Measurements from ENCODE around the gene EFHC2. TPM values are rescaled to one million over a fixed set of nuclear protein-coding genes. Genes with fewer than 3 reads are reported as not detected.

EFHC2 gene
- total RNA-seq, 1 donor from 2014 or later, result 11.7 TPM

GRCh38 chrX:44113337-44113736, 230.1 kb downstream of the EFHC2 start:
- Histone ChIP-seq H3K4me3 (no peak overlapping the region), H3K27ac (replicated peaks) (no peak overlapping the region), H3K4me1 (no peaks in the 10 kb centered on the region), H3K36me3 (no peaks in the 10 kb centered on the region), H3K27me3 (ENCODE audit: low read depth) (no peaks in the 10 kb centered on the region), H3K9me3 (replicated peaks) (no peaks in the 10 kb centered on the region)
- TF ChIP-seq, protein P1, sequence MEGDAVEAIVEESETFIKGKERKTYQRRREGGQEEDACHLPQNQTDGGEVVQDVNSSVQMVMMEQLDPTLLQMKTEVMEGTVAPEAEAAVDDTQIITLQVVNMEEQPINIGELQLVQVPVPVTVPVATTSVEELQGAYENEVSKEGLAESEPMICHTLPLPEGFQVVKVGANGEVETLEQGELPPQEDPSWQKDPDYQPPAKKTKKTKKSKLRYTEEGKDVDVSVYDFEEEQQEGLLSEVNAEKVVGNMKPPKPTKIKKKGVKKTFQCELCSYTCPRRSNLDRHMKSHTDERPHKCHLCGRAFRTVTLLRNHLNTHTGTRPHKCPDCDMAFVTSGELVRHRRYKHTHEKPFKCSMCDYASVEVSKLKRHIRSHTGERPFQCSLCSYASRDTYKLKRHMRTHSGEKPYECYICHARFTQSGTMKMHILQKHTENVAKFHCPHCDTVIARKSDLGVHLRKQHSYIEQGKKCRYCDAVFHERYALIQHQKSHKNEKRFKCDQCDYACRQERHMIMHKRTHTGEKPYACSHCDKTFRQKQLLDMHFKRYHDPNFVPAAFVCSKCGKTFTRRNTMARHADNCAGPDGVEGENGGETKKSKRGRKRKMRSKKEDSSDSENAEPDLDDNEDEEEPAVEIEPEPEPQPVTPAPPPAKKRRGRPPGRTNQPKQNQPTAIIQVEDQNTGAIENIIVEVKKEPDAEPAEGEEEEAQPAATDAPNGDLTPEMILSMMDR (IDR thresholded peaks at IDR 0.05; ENCODE audit: borderline replicate concordance), result no peak
- DNase-seq, result no peak
- intact Hi-C loops (cut with micrococcal nuclease), result no loop called here

DNA sequence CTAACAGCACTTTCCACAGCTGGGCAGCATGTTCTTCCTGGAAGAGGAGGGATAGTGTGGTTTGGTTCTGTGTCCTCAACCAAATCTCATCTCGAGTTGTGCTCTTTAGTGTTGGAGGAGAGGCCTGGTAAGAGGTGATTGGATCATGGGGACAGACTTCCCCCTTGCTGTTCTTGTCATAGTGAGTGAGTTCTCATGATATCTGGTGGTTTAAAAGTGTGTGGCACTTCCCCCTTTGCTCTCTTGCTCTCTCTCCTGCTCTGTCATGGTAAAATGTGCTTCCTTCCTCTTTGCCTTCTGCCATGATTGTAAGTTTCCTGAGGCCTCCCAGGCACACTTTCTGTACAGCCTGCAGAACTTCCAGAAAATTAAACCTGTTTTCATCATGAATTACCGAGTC, 236.6 kb downstream of the EFHC2 start:
- Histone ChIP-seq H3K36me3 (no peaks in the 10 kb centered on the region), H3K4me3 (no peak overlapping the region), H3K4me1 (no peaks in the 10 kb centered on the region), H3K27me3 (ENCODE audit: low read depth) (no peaks in the 10 kb centered on the region), H3K27ac (replicated peaks) (no peak overlapping the region), H3K9me3 (replicated peaks) (no peaks in the 10 kb centered on the region)
- intact Hi-C loops (cut with micrococcal nuclease), result no loop called here
- no peak for DNase-seq
- TF ChIP-seq, protein P1 (IDR thresholded peaks at IDR 0.05; ENCODE audit: borderline replicate concordance), result no peak

GRCh38 chrX:44105228-44105913, 238.1 kb downstream of the EFHC2 start:
- TF ChIP-seq, protein P1 (IDR thresholded peaks at IDR 0.05; ENCODE audit: borderline replicate concordance), result no peak
- Histone ChIP-seq H3K27ac (replicated peaks) (no peak overlapping the region), H3K4me1 (no peaks in the 10 kb centered on the region), H3K36me3 (no peaks in the 10 kb centered on the region), H3K9me3 (replicated peaks) (no peaks in the 10 kb centered on the region), H3K4me3 (no peak overlapping the region), H3K27me3 (ENCODE audit: low read depth) (no peaks in the 10 kb centered on the region)
- intact Hi-C loops (cut with micrococcal nuclease), result no loop called here
- no peak for DNase-seq

GRCh38 chrX:44104699-44105098, 238.8 kb downstream of the EFHC2 start:
- H3K9me3 ChIP-seq (replicated peaks), result no peaks in the 10 kb centered on the region
- no peaks in the 10 kb centered on the region for H3K27me3 ChIP-seq (ENCODE audit: low read depth)
- H3K27ac ChIP-seq (replicated peaks), result no peak overlapping the region
- no peaks in the 10 kb centered on the region for H3K36me3 ChIP-seq
- DNase-seq, result no peak
- TF ChIP-seq, protein P1 (IDR thresholded peaks at IDR 0.05; ENCODE audit: borderline replicate concordance), result no peak
- intact Hi-C loops (cut with micrococcal nuclease), result no loop called here
- H3K4me1 ChIP-seq, result no peaks in the 10 kb centered on the region
- no peak overlapping the region for H3K4me3 ChIP-seq

GRCh38 chrX:44101281-44101680, 242.2 kb downstream of the EFHC2 start:
- H3K27me3 ChIP-seq (ENCODE audit: low read depth), result no peaks in the 10 kb centered on the region

More at GRCh38 chrX:44101281-44101680, 242.2 kb downstream of the EFHC2 start:
- TF ChIP-seq, protein P1 (IDR thresholded peaks at IDR 0.05; ENCODE audit: borderline replicate concordance), result no peak
- intact Hi-C loops (cut with micrococcal nuclease), result no loop called here
- H3K4me3 ChIP-seq, result no peak overlapping the region
- no peak overlapping the region for H3K27ac ChIP-seq (replicated peaks)
- no peaks in the 10 kb centered on the region for H3K4me1 ChIP-seq
- no peaks in the 10 kb centered on the region for H3K36me3 ChIP-seq
- H3K9me3 ChIP-seq (replicated peaks), result no peaks in the 10 kb centered on the region
- no peak for DNase-seq
